Measurements from ENCODE around the gene MIA3. TPM values are rescaled to one million over a fixed set of nuclear protein-coding genes. Genes with fewer than 3 reads are reported as not detected.
A peak's percentile ranks its signal among the peaks of the same experiment; 100 is the strongest.

MIA3 gene
- 10 to 100 TPM; 64.3 to 74.9 TPM for total RNA-seq

DNA sequence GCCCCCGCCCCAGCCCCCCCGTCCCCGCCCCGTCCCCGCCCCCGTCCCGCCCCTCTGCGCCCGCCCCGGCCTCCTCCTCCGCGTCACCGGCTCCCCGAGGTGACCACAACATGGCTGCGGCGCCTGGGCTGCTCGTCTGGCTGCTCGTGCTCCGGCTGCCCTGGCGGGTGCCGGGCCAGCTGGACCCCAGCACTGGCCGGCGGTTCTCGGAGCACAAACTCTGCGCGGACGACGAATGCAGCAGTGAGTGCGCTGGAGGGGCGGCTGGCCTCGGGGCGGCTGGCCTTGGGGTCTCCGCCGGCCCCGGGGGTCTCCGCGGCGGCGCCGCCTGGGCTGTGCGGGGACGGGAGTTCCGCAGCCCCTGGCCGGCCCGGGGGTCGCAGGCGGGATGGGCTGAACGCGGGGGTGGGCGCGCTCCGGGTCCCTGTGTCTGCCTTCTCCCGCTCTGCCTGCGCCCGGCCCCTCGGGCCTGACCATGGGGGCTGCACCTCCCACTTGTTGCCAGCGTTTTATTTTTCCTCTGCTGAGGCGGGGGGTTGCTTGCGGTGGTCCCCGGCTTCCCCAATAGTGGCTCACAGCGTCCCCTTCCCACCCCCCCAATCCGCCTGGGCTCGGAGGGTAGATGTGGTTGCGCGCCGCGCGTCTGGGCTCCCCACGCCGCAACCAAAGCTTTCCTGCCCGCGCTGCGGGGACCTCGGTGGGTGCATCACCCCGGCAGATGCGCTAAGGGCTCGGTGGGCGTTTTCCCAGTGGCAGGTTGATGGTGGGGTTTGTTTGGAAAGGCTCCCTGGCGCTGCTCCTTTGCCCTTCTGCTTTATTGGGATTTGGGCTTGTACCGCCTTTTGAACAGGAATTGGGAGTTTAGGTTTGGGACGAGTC, at the start of gene MIA3:
Gene MIA3, plus strand, starts transcription at position 97 of the 879 bp plus-strand sequence. Its CDS starts 14 bp downstream, at position 111.
- Histone ChIP-seq H3K4me3 (peak within 1 kb of the TSS; percentile 95), H3K4me1 (replicated peaks) (peaks cover under 1% of the 10 kb centered on the region), H3K36me3 (no peaks in the 10 kb centered on the region), H3K9me3 (no peaks in the 10 kb centered on the region), H3K27me3 (replicated peaks; ENCODE audit: insufficient read depth) (no peaks in the 10 kb centered on the region), H3K27ac (peak within 1 kb of the TSS; percentile 82 to 84)
- intact Hi-C loops (cut with DNase I): no loop called here
- peak; percentile 79 for DNase-seq (ENCODE audit: low spot score)
- TF ChIP-seq CTCF (IDR thresholded peaks at IDR 0.05) (no peak), POLR2AphosphoS5 (IDR thresholded peaks at IDR 0.05) (no peak), POLR2A (IDR thresholded peaks at IDR 0.05) (peak; percentile 71)
- WGBS: under 1% methylated on average over 57 of the region's 81 CpGs

- TF ChIP-seq POLR2AphosphoS5 (IDR thresholded peaks at IDR 0.05): no peak
- no peak for TF ChIP-seq POLR2A (IDR thresholded peaks at IDR 0.05)
- no peak for TF ChIP-seq CTCF (IDR thresholded peaks at IDR 0.05)
These were observed 47.1 kb upstream of the MIA3 start for GRCh38 chr1:222570837-222571236.

GRCh38 chr1:222579316-222579715, 38.6 kb upstream of the MIA3 start:
- DNase-seq (ENCODE audit: low spot score): no peak
- TF ChIP-seq CTCF (IDR thresholded peaks at IDR 0.05) (no peak), POLR2A (IDR thresholded peaks at IDR 0.05) (no peak), POLR2AphosphoS5 (IDR thresholded peaks at IDR 0.05) (no peak)
- Histone ChIP-seq H3K27ac (no peak overlapping the region), H3K9me3 (no peaks in the 10 kb centered on the region), H3K4me3 (no peak overlapping the region), H3K36me3 (no peaks in the 10 kb centered on the region), H3K4me1 (replicated peaks) (no peaks in the 10 kb centered on the region), H3K27me3 (replicated peaks; ENCODE audit: insufficient read depth) (no peaks in the 10 kb centered on the region)
- intact Hi-C loops (cut with DNase I): no loop called here
- WGBS: 96% methylated on average over 3 of the region's 3 CpGs

More at GRCh38 chr1:222570837-222571236, 47.1 kb upstream of the MIA3 start:
- no peaks in the 10 kb centered on the region for H3K9me3 ChIP-seq
- 82% methylated on average over 1 of the region's 1 CpG for WGBS
- no peak for DNase-seq (ENCODE audit: low spot score)
- no peaks in the 10 kb centered on the region for H3K4me1 ChIP-seq (replicated peaks)
- no peak overlapping the region for H3K4me3 ChIP-seq
- no peak overlapping the region for H3K27ac ChIP-seq
- H3K27me3 ChIP-seq (replicated peaks; ENCODE audit: insufficient read depth): no peaks in the 10 kb centered on the region
- H3K36me3 ChIP-seq: no peaks in the 10 kb centered on the region
- intact Hi-C loops (cut with DNase I): no loop called here

DNA sequence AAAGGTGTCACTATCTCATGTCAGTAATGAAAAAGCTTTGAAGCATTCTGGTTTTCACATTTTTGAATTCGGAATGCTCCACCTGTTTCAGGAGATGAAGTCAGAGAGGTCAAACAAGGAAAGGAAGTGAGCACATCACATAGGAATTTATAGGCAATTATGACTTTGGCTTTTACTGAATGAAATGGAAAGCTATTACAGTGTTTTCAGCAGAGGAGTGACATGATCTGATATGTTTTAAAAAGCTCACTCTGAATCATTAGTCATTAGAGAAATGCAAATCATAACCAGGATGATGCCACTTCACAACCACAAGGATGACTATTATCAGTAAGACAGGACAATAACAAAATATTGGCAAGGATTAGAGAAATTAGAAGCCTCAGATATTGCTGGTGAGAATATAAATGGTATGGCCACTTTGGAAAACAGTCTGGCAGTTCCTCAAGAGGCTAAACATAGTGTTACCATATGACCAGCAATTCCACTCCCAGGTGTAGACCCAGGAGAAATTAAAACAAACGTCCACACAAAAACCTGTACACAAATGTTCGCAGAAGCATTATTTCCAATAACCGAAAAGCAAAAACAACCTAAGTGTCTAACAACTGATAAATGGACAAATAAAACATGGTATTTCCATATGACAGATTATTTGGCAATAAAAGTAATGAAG, 35.7 kb upstream of the MIA3 start:
- Histone ChIP-seq H3K9me3 (no peaks in the 10 kb centered on the region), H3K36me3 (no peaks in the 10 kb centered on the region), H3K27ac (no peak overlapping the region), H3K4me1 (replicated peaks) (no peaks in the 10 kb centered on the region), H3K27me3 (replicated peaks; ENCODE audit: insufficient read depth) (no peaks in the 10 kb centered on the region), H3K4me3 (no peak overlapping the region)
- TF ChIP-seq CTCF (IDR thresholded peaks at IDR 0.05) (no peak), POLR2AphosphoS5 (IDR thresholded peaks at IDR 0.05) (no peak), POLR2A (IDR thresholded peaks at IDR 0.05) (no peak)
- DNase-seq (ENCODE audit: low spot score): no peak
- intact Hi-C loops (cut with DNase I): no loop called here
- WGBS: 78% methylated on average over 4 of the region's 4 CpGs

Data from prostate gland (tissue), 2 donors.